A549 (cell line): ENCODE data around the gene PNKP.

Source experiments
- CEBPB ChIP-seq, 2 experiments: fragments of >200 bp in 1 of 2; sonication (Bioruptor Twin) in 1 of 2; formaldehyde crosslinking in 1 of 2; IDR thresholded peaks; 2 replicates each; pipeline ENCODE4 v1.6.1; 2012 to 2016
- HDAC2 ChIP-seq: fragments of 200-600 bp; sonication (generic); IDR thresholded peaks from 2 replicates; pipeline ENCODE4 v1.6.1; 2016
- HOXB13 ChIP-seq: fragments of 250-450 bp; sonication (Bioruptor Pico); IDR thresholded peaks from 2 replicates; pipeline ENCODE4 v1.5.0; 2020; ENCODE audit warnings: low read depth, mild to moderate bottlenecking, moderate library complexity
- HOXB5 ChIP-seq: fragments of 250-450 bp; sonication (Bioruptor Pico); IDR thresholded peaks from 2 replicates; pipeline ENCODE4 v1.5.0; 2020; ENCODE audit warnings: mild to moderate bottlenecking, moderate library complexity
- PHF8 ChIP-seq: fragments of 200-600 bp; sonication (generic); IDR thresholded peaks from 2 replicates; pipeline ENCODE4 v1.6.1; 2016; ENCODE audit warnings: low read depth, mild to moderate bottlenecking, antibody characterized with exemption, moderate library complexity, borderline replicate concordance
- POLR2A ChIP-seq: IDR thresholded peaks from 2 replicates; pipeline ENCODE4 v1.6.1; 2012; ENCODE audit warnings: mild to moderate bottlenecking, low read length
- ZSCAN20 ChIP-seq: fragments of 250-450 bp; sonication (Bioruptor Pico); IDR thresholded peaks from 2 replicates; pipeline ENCODE4 v1.8.0; 2022; ENCODE audit warnings: mild to moderate bottlenecking, moderate library complexity
- TF ChIP-seq, protein P1 (sequence below): fragments of >200 bp; sonication (Bioruptor Twin); formaldehyde crosslinking; IDR thresholded peaks from 3 replicates; pipeline ENCODE4 v1.5.1; 2016

DNA sequence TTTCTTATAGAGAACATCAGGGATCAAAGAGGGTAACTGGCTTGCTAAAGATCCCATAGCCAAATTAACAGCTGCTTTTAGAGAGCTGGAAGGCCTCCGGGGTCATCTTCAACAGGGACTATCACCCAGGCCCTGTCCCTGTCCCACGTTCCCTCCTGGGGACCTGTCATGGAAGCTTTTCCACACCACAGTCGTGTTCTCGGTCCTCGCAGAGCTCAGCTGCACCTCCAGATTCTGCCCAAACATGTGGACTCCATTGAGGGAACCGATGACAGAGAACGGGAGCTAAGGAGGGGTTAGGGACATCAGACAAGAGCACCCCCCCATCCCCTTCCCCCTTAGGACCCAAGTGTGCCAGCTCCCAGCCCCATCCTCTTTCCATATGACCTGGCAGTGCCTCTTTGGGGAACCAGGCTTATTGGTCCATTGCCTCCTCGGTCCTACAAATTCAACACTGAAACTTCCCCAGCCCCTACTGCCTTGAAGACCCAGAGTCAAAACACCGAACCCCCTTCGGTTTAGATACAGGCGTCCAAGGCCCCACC, 54.9 kb downstream of the PNKP start:
- TF ChIP-seq PHF8 (no peak), HDAC2 (no peak), ZSCAN20 (CRISPR knock-in tag) (no peak), HOXB5 (CRISPR knock-in tag) (no peak), POLR2A (no peak), HOXB13 (CRISPR knock-in tag) (no peak), CEBPB (IDR thresholded peaks at IDR 0.05) (no peak)
- TF ChIP-seq, protein P1, sequence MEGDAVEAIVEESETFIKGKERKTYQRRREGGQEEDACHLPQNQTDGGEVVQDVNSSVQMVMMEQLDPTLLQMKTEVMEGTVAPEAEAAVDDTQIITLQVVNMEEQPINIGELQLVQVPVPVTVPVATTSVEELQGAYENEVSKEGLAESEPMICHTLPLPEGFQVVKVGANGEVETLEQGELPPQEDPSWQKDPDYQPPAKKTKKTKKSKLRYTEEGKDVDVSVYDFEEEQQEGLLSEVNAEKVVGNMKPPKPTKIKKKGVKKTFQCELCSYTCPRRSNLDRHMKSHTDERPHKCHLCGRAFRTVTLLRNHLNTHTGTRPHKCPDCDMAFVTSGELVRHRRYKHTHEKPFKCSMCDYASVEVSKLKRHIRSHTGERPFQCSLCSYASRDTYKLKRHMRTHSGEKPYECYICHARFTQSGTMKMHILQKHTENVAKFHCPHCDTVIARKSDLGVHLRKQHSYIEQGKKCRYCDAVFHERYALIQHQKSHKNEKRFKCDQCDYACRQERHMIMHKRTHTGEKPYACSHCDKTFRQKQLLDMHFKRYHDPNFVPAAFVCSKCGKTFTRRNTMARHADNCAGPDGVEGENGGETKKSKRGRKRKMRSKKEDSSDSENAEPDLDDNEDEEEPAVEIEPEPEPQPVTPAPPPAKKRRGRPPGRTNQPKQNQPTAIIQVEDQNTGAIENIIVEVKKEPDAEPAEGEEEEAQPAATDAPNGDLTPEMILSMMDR: no peak
